Pulmonary artery endothelial cell (primary cell): ENCODE measurements around the gene MAPK6. TPM values are rescaled to one million over a fixed set of nuclear protein-coding genes. Genes with fewer than 3 reads are reported as not detected.

Experiments used
- DNase-seq: peaks from one replicate; pipeline ENCODE4 v3.0.0-alpha.2; 2011; ENCODE audit warnings: low read depth, low spot score
- total RNA-seq: library from RNA; depleted of rRNA; stranded (reverse); fragments of >200 nt; gene quantifications from 2 replicates; pipeline ENCODE4 v1.2.3, GENCODE V29; 2014

Gene MAPK6
- total RNA-seq, 1 donor from 2014 or later: 45.2 TPM

GRCh38 chr15:52010633-52011595 is 8.1 kb upstream of the MAPK6 start:
- DNase-seq: no peak

- DNase-seq: no peak
Observed at GRCh38 chr15:52011711-52012144, 7.3 kb upstream of the MAPK6 start.

GRCh38 chr15:52012210-52012609 is 6.8 kb upstream of the MAPK6 start:
- DNase-seq: no peak

DNA sequence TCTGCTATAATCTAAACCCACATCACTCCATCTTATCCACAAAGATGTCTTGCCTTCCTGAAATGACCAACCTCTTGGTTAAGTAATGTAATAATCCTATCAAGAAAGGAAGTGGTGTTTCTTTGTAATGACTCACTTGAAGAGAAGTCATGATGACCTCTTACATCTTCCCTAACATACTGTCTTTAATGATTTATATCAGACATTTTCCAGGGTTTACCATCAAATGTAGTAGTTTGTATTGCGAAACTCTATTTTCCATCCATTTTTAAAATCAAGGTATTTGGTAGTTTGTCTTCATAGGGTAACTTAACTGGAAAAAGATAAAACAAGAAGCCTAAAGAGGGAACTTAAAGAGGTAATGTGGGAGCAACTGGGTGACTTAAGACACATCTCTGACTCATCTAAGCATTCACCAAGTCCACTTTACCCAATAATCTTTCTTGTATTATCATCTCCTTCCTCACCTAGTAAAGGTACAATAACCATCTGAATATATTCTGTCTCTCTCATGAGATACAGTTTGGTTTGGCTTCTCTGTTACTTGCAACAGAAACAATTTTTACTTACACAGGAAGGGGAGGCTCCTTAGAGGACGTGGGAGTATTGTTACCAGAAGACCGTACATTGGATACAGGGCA is 5.7 kb upstream of the MAPK6 start:
- no peak for DNase-seq

DNA sequence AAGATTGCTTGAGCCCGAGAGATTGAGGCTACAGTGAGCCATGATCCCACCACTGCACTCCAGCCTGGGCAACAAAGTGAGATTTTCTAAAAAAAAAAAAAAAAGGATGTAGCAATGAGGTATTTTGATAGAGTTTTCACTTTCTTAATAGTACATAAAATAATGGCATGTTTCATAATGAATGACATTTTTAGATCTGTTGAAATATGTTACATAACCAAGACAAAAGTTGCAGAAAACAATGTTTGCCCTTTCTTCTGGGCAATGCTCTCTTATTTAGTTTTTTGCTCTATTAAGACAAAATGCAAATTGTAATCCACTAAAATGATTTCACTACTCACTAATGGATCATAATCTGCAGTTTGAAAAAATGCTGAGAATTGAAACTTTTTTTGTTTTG is 4.4 kb upstream of the MAPK6 start:
- DNase-seq: no peak

DNA sequence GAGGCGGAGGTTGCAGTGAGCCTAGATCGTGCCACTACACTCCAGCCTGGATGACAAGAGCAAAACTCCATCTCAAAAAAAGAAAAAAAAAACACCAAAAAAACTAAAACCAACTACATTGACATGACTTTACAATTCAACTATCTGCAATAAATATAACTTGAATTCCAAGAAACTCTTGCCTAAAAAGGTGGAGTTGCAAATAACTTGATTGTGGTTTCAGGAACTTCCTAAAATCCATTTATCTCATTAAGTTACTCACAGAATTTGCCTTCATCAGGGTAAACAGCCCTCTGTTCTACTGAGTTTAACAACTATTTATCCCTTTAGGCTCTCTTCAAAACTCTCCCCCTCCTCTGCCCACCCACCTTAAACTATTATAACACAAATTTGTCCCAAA is 2.7 kb upstream of the MAPK6 start:
- DNase-seq: no peak

DNA sequence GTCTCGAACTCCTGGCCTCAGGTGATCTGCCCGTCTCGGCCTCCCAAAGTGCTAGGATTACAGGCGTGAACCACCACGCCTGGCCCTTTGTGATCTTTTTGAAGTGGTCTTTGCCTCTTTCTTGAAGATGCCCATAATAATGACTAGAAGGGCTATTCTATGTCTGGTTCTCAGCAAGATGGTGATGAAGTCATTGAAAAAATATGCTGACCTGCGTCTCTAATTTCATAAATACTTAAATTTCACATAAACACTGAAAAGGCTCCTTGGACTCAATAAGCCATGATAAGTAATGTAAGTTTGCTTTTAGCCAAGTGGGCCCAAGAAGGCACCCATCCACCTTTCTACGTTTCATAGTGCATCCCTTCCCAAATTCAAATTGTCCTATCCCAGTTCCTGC is 775 bp upstream of the MAPK6 start:
- DNase-seq: no peak

DNA sequence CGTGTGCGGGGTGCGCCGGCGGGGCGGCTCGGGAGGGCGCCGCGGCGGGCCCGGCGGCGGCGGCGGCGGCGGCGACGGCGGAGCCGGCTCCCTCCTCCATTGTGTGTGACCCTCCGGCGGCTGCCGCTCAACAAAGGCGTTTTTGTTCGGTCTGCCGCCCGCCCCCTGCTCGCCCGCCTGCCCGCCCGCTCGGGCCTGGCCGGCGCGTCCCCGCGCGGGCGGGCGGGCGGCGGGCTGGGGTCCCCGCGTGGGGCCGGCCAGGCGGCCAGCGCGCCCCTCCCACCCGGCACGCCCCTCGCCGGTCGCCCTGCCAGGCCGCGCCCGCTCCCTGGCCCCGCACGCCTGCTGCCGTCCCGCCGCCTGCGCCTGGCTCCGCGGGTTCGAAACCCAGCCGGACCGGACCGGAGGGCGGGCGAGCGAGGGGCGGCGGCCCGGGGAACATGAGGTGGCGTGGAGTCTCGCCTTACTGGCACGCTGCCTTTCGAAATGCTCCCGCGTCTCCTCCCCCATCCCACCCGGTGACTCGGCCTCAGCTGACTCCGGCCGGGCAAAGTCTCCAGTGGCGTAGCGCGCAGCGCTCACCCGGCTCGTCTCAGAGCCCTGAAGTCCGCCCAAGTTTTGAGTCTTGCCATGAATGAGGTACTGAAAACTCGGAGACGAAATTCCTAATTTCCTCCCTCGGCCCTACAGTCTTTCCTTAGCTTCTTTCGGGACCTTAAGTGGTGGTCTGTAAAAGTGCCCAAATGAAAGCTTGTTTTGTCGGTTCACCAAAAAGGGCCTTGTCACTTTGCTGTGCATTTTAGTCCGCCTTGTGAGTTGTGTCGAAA is 588 bp downstream of the MAPK6 start:
- no peak for DNase-seq

DNA sequence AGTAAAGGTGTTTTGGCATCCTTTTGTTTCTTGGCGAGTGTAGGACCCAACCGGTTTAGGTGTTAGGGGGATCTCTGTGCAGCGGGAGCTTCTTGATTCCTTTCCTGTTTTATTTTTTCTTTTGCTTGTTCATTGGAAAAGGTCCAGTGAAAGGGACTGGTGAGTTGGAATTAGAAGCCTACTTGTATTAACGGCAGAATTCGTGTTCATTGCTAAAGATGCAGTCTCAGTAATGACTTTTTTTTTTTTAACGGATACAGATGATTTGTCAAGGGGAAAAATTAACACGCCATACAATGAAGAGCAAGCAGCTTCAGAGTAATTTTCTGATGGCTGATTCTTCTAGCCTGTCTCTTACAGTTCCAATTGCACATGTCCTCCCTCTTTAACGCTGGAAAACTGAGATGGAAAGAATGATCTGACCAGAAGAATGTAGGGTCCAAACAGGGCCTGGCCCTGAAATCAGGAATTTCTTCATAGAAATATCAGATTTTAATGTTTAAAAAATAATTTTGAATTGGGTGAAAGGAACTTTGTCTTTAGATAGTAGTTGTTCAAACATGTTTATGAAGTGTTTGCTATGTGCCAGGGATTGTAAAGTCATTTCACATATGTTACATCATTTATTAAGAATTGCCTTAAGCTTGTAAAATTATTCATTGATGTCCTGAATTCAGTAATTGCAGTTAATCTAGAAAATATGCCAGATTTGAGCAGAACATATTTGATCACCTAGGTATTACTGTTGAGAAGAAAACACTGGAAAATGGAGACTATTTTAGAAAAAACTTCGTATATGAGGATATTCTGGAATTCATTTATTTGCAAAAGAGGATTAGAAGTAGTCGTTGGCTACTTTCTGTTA is 1.4 kb downstream of the MAPK6 start:
- DNase-seq: no peak

GRCh38 chr15:52021128-52021671 is 2.2 kb downstream of the MAPK6 start:
- peak; percentile 64 for DNase-seq

DNA sequence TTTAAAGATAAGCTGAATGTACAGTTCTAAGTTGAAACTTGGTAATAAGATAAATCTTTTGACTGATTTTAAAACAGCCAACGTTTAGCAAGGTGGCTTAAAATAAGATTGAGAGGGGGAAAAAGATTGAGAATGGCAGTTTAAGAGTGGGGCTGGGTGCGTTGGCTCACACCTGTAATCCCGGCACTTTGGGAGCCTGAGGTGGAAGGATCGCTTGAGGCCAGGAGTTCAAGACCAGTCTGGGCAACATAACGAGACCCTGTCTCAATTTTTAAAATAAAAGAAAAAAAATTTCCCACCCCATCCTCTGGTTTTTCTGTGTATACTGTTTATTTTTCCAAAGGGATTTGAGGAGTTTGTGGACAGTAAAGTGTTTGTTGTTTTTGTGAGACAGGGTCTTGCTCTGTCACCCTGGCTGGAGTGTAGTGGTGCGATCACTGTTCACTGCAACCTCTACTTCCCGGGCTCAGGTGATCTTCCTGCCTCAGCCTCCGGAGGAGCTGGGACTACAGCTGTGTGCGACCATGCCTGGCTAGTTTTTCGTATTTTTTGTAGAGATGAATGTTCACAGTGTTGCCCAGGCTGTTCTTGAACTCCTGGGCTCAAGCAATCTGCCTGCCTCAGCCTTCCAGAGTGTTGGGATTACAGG is 3.0 kb downstream of the MAPK6 start:
- no peak for DNase-seq

DNA sequence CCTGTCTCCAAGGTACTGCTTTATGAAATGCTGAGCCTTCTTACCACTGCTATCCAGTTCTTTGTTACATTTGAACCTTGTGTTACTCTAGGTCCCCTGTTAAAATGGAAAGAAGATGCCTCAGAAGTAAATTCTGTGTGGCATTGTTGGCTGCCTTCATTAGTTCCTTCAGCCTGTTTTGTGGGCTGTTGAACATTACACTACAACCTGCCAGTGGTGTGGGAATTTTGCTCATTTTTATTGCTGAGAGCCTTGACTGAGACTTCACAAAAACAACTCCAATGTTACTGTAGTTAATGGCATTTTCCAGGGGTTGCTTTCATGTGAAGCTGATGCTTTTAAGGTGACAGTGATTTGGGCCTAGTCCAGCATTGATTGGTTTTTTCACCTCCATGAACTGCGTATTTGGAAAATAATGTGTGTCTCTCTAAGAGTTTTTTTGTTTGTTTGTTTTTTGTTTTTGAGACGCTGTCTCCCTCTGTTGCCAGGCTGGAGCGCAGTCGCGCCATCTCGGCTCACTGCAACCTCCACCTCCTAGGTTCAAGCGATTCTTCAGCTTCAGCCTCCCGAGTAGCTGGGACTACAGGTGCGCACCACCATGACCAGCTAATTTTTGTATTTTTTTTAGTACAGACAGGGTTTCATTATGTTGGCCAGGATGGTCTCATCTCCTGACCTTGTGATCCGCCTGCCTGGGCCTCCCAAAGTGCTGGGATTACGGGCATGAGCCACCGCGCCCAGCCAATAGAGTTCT is 4.3 kb downstream of the MAPK6 start:
- no peak for DNase-seq

DNA sequence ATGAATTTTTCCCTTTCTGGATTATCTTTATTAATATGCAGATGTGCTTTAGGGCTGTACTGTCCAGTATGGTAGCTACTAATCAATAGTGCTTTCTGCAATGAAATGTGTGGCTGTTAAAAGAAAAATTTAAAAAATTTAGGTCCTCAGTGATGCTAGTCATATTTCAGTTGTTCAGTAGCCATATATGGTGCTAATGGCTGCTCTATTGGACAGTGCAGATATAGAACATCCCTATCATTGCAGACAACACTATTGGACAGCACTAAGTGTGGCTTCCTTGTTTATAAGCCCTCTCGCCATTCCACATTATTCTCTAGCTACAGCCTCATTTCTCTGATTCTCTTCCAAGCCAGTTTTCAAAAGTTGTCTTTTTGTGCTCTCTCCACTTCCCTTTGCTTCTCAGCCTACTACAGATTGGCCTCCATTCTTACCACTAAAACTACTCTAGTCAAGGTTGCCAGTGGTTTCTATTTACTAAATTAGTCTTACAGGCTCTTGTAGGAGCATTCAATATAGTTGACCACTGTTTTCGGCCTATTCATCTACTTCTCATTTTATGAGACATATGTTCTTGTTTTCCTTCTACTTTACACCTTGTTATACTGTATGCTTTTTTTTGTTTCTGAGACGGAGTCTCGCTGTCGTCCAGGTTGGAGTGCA is 9.5 kb downstream of the MAPK6 start:
- DNase-seq: no peak

DNA sequence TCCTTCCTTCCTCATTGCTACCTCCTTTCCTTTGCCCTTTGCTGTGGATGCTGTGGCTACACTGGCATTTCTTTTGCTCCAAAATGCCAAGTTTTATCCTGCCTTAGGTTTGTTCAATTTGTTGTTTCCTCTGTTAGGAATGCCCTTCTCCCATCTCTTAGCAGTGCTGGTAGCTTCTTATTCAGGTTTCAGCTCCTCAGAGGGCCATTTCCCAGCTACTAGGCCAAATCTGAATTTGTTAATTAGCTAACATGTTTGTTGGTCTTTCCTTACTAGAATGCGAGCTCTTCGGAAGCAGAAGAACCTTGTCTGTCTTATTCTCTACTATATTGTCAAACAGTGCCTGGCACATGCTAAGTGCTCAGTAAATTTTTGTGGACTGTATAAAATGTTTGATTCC is 11.0 kb downstream of the MAPK6 start:
- DNase-seq: no peak

GRCh38 chr15:52031556-52031955 is 12.5 kb downstream of the MAPK6 start:
- no peak for DNase-seq

DNA sequence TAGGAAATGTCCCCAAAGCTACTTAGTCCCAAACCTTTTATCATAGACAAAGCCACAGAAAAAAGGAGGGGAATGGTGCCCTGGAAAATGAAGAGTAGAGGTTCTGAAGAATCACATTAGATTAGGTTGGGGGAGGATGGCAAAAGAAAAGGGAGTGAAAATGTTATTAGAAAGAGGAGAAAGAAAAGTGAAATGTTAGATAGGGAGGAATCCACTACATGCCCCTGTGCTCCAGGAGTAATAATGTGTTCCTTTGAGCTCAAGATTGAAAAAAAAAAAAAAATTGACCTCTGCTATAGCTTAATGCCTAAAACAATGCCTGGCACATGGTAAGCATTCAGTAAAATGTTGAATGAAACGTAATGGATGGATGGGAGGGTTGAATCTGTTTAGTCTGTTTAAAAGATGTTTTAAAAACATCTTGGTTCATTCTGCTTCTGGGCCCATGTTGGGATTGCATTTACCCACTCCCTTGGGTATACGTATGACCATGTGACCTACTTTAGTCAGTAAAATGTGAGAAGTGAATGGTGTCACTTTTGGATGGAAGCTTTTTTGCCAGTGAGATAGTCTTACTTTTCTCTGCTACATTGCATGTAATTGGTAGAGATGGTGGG is 19.0 kb downstream of the MAPK6 start:
- no peak for DNase-seq

DNA sequence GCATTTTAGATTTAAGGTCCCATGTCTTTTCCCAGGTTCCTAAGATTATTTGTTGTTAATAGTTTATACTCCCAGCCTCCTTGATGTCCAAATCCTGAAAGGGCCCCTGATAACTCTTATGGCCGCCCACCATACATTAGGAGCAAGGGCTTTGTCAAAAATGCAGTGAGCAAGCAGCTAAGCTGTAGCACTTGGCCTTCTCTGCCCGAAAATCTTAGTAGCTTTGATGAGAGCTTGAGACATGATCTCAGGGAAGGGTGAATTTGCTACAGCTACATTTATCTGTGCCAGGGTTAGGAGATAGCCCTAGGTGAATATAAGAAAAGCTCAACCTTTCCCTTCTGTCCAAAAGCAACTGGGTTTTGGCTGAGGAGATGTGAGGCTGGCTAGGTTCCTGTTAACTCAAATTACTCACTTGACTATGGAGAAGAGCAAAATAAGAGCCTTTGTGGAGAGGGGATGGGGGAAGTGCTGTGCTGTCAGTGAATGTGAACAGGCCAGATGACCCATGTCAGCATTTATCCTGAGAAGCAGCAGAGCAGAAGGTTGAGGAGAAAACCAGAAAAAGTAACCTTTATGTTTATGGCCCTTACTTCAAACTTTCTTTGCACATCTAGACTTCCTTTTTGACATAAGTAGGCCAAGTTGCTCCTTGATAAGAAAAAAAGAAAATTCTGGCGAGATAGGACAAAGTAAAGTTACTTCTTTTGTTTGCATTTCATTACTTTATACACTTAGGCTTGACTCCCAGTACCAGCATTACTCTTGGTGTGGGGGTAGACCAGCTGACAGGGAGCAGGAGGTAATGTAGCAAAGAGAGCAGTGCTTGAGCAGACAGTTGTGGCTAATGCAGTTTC is 21.1 kb downstream of the MAPK6 start:
- no peak for DNase-seq
